DND-41 (cell line): ENCODE data around the gene SIL1.

Experiments
- CTCF ChIP-seq: IDR thresholded peaks from 2 replicates; pipeline ENCODE4 v1.5.1; 2012; ENCODE audit warnings: borderline replicate concordance, low read length, moderate library complexity, mild to moderate bottlenecking; ENCODE audit not compliant: poor library complexity, severe bottlenecking; ENCODE audit errors: extremely low read depth
- EZH2 ChIP-seq: IDR thresholded peaks from 3 replicates; pipeline ENCODE4 v1.6.1; 2012; ENCODE audit warnings: borderline replicate concordance, low read depth, mild to moderate bottlenecking, moderate library complexity, low read length, inconsistent platforms; ENCODE audit not compliant: severe bottlenecking

- no peak for TF ChIP-seq EZH2
- TF ChIP-seq CTCF = no peak
These were observed 8.0 kb downstream of the SIL1 start for GRCh38 chr5:139190125-139190524.
